Activated CD4-positive, alpha-beta T cell treated with anti-CD3 and anti-CD28 coated beads, Interleukin-2, amount 10 ng/mL, durations not matched to agents 7 days and 5 days (primary cell): ENCODE measurements around the gene SLC12A8. TPM values are rescaled to one million over a fixed set of nuclear protein-coding genes. Genes with fewer than 3 reads are reported as not detected.
A peak's percentile ranks its signal among the peaks of the same experiment; 100 is the strongest.

Source experiments
- CTCF ChIA-PET: fragments of 350-600 bp; sonication (Branson Sonifier 250); formaldehyde crosslinking; loops from one replicate; lab custom pipeline; 2021; ENCODE audit warnings: antibody characterized with exemption; lab: Charles Lee
- POLR2A ChIA-PET: fragments of 350-600 bp; sonication (Branson Sonifier 250); formaldehyde crosslinking; loops from one replicate; lab custom pipeline; 2021; ENCODE audit warnings: antibody characterized with exemption; lab: Charles Lee
- DNase-seq: peaks from one replicate; pipeline ENCODE4 v3.0.0-alpha.2; 2020
- H3K27ac Mint-ChIP-seq: one replicate; pipeline ENCODE4 v1.8.0; 2021; ENCODE audit warnings: mild to moderate bottlenecking, moderate library complexity, mixed read lengths
- H3K27me3 Mint-ChIP-seq: one replicate; pipeline ENCODE4 v1.8.0; 2021; ENCODE audit warnings: mixed read lengths
- H3K36me3 Mint-ChIP-seq: one replicate; pipeline ENCODE4 v1.8.0; 2021; ENCODE audit warnings: low read depth, mixed read lengths
- H3K4me1 Mint-ChIP-seq: one replicate; pipeline ENCODE4 v1.8.0; 2021; ENCODE audit warnings: mixed read lengths
- H3K4me3 Mint-ChIP-seq: one replicate; pipeline ENCODE4 v1.8.0; 2021; ENCODE audit warnings: mild to moderate bottlenecking, moderate library complexity, mixed read lengths
- H3K9me3 Mint-ChIP-seq: one replicate; pipeline ENCODE4 v1.8.0; 2021; ENCODE audit warnings: mixed read lengths
- total RNA-seq, 2 experiments: library from RNA; stranded (reverse); gene quantifications; one replicate each; pipeline ENCODE4 v1.2.3, GENCODE V29; 2021

SLC12A8 gene
- total RNA-seq, 2 experiments from 2014 or later: 0.10 to 0.37 TPM

- Mint-ChIP-seq H3K27ac (no peak overlapping the region), H3K9me3 (no peaks in the 10 kb centered on the region), H3K4me3 (no peak overlapping the region), H3K36me3 (no peaks in the 10 kb centered on the region), H3K27me3 (peaks cover 11% of the 10 kb centered on the region), H3K4me1 (peaks cover 5% of the 10 kb centered on the region)
- no peak for DNase-seq
- CTCF ChIA-PET: interaction anchor here (0.9 kb wide), 1 partner anchor 15 kb away, joined by 3 read pairs; no protein-coding TSS in a partner anchor
- POLR2A ChIA-PET: interaction anchor here (0.7 to 0.9 kb wide), 2 partner anchors 9 kb away, joined by 3 to 4 read pairs; no protein-coding TSS in a partner anchor
Measured at GRCh38 chr3:125078951-125079674, 133.4 kb downstream of the SLC12A8 start.

DNA sequence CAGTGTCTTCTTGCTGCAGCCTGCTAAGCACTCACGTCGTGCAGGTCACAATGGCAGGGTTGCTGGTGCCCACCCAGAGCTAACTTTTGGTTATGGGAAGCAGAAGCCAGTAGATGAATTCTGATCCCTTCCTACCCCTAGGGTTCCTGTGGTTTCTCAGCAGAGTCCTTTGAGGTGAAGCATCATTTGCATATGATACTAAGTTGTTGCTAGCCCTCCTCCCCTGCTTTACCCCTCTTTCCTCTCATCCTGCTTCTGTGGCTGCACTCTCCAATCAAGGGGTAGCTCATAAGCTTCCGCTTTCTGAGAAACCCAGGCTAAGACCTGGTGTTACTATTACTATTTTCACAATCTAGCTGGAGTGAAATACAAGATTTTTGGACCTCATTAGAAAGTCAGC is 134.7 kb downstream of the SLC12A8 start:
- no peak for DNase-seq
- POLR2A ChIA-PET: no interaction called here

DNA sequence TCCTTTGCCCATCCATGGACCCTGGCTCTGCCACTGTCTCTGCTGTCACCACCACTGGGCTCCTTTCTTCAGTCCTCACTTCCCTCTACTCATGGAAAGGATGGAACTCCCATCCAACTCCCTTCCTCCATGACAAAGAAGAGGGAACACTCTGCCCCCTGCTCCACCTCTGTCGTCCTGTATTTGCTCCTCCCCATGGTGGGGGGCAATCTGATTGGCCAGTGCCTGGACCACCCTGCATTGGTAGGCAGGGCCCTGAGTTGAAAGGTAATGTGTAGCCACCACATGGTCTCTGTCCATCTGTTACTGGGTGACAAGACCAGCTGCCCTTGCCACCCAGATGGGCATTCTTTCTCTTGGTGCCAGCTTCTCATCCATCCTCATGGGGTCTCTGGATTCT is 136.1 kb downstream of the SLC12A8 start:
- peaks cover 8% of the 10 kb centered on the region for H3K27me3 Mint-ChIP-seq
- H3K27ac Mint-ChIP-seq: peak overlapping the region; percentile 50
- CTCF ChIA-PET: interaction anchor here (1.5 kb wide), 1 partner anchor 14 kb away, joined by 4 read pairs; no protein-coding TSS in a partner anchor
- H3K36me3 Mint-ChIP-seq: no peaks in the 10 kb centered on the region
- POLR2A ChIA-PET: no interaction called here
- H3K4me1 Mint-ChIP-seq: peaks cover 5% of the 10 kb centered on the region
- no peak for DNase-seq
- H3K9me3 Mint-ChIP-seq: no peaks in the 10 kb centered on the region
- no peak overlapping the region for H3K4me3 Mint-ChIP-seq

More for the DNA sequence above, 134.7 kb downstream of the SLC12A8 start:
- Mint-ChIP-seq H3K27me3 (peaks cover 11% of the 10 kb centered on the region), H3K36me3 (no peaks in the 10 kb centered on the region), H3K9me3 (no peaks in the 10 kb centered on the region), H3K4me3 (no peak overlapping the region), H3K27ac (no peak overlapping the region), H3K4me1 (peaks cover 5% of the 10 kb centered on the region)
- CTCF ChIA-PET: no interaction called here

DNA sequence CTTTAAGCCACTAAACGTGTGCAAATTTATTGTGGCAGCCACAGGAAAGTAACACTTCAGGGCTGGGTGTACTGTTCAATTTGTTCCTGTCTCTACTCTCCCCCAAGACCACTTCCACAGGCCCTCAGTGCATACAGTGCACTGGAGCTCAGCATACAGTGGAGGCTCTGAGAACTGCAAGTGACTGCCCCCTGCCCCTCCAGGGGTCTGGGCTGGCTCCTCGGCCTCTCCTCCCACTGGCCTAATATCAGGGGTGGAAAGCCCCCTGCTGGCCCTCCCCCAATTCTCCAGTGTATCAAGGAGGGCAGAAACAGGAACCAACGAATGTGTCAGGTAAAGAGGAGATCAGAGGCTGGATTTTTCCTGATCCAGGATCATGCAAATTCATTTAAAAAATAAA is 136.8 kb downstream of the SLC12A8 start:
- CTCF ChIA-PET: interaction anchor here (0.6 to 1.5 kb wide), 2 partner anchors 13 to 48 kb away, joined by 3 to 4 read pairs; no protein-coding TSS in a partner anchor
- Mint-ChIP-seq H3K27ac (no peak overlapping the region), H3K4me3 (no peak overlapping the region), H3K36me3 (no peaks in the 10 kb centered on the region), H3K9me3 (no peaks in the 10 kb centered on the region), H3K4me1 (peaks cover 5% of the 10 kb centered on the region), H3K27me3 (peaks cover 8% of the 10 kb centered on the region)
- POLR2A ChIA-PET: no interaction called here
- no peak for DNase-seq

DNA sequence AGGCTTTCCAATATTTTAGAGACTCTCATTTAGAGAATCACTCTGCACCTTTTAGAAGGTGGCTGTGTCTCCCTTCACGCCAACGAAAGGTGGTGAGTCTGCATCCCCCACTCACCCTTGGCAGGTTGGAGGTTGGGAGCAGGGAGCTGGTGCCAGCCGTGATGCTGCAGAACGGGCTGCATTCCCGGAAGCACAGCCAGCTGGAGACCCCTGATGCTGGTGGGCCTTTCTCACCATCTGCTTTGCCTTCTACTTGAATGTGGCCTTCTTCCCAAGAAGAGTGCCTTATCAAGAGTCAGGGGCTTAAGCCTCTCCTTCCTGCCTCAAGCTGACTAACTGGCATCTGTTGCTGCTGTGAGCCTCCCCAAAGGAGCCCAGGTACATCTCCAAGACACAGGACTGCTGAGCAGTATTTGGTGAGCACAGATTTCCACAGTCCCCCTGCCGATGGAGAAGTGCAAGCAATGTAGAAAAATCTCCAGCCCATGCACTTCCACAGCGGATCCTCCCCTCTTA is 139.1 kb downstream of the SLC12A8 start:
- Mint-ChIP-seq H3K4me1 (peaks cover 14% of the 10 kb centered on the region), H3K4me3 (no peak overlapping the region), H3K27me3 (peaks cover 10% of the 10 kb centered on the region), H3K36me3 (no peaks in the 10 kb centered on the region), H3K9me3 (no peaks in the 10 kb centered on the region), H3K27ac (no peak overlapping the region)
- CTCF ChIA-PET: interaction anchor here (0.6 to 1.3 kb wide), 3 partner anchors 9 to 126 kb away, joined by 3 read pairs; no protein-coding TSS in a partner anchor
- no peak for DNase-seq
- POLR2A ChIA-PET: no interaction called here

- Mint-ChIP-seq H3K4me3 (no peak overlapping the region), H3K36me3 (no peaks in the 10 kb centered on the region), H3K9me3 (no peaks in the 10 kb centered on the region), H3K27ac (no peak overlapping the region), H3K27me3 (peaks cover 10% of the 10 kb centered on the region), H3K4me1 (peaks cover 10% of the 10 kb centered on the region)
- no peak for DNase-seq
- POLR2A ChIA-PET: no interaction called here
- CTCF ChIA-PET: interaction anchor here (0.6 to 0.7 kb wide), 2 partner anchors 10 to 126 kb away, joined by 3 read pairs; no protein-coding TSS in a partner anchor
Measured at GRCh38 chr3:125072749-125073389, 139.7 kb downstream of the SLC12A8 start.

- POLR2A ChIA-PET: no interaction called here
- Mint-ChIP-seq H3K27me3 (peaks cover 13% of the 10 kb centered on the region), H3K27ac (no peak overlapping the region), H3K9me3 (no peaks in the 10 kb centered on the region), H3K4me3 (no peak overlapping the region), H3K4me1 (peaks cover 9% of the 10 kb centered on the region), H3K36me3 (no peaks in the 10 kb centered on the region)
- CTCF ChIA-PET: interaction anchor here (0.5 kb wide), 1 partner anchor 681 kb away, joined by 4 read pairs; no protein-coding TSS in a partner anchor
- no peak for DNase-seq
Measured at GRCh38 chr3:125072301-125072700, 140.2 kb downstream of the SLC12A8 start.

GRCh38 chr3:125069968-125070745 is 142.4 kb downstream of the SLC12A8 start:
- H3K36me3 Mint-ChIP-seq: no peaks in the 10 kb centered on the region
- no peak for DNase-seq
- peak overlapping the region; percentile 33 for H3K27ac Mint-ChIP-seq
- CTCF ChIA-PET: interaction anchor here (0.6 to 1.6 kb wide), 2 partner anchors 13 to 31 kb away, joined by 3 to 6 read pairs; no protein-coding TSS in a partner anchor
- POLR2A ChIA-PET: interaction anchor here (0.6 to 0.7 kb wide), 2 partner anchors 10 to 18 kb away, joined by 3 read pairs; no protein-coding TSS in a partner anchor
- no peaks in the 10 kb centered on the region for H3K9me3 Mint-ChIP-seq
- H3K4me1 Mint-ChIP-seq: peaks cover 9% of the 10 kb centered on the region
- H3K4me3 Mint-ChIP-seq: no peak overlapping the region
- H3K27me3 Mint-ChIP-seq: peaks cover 12% of the 10 kb centered on the region

DNA sequence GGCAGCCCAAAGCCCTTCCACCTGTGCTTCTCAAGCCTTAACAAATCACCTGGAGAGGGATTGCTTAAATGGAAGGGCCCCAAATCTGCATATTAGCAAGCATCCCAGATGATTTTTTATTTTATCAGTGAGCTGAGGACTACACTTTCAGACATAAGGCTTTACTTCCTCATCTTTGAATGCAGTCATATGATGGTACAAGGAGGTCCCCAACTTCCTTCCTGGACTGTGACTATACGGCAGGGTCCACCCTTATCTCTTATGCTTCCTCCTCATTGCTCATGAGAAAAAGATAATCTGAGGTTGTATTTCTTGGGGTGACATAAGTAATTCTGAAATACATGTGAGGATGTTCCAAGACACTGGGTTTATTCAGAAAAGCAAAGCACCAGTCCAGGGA is 143.1 kb downstream of the SLC12A8 start:
- no peak overlapping the region for H3K27ac Mint-ChIP-seq
- no peaks in the 10 kb centered on the region for H3K36me3 Mint-ChIP-seq
- CTCF ChIA-PET: interaction anchor here (0.6 kb wide), 1 partner anchor 30 kb away, joined by 3 read pairs; no protein-coding TSS in a partner anchor
- POLR2A ChIA-PET: interaction anchor here (0.6 to 0.7 kb wide), 2 partner anchors 10 to 17 kb away, joined by 3 read pairs; no protein-coding TSS in a partner anchor
- H3K4me1 Mint-ChIP-seq: peaks cover 9% of the 10 kb centered on the region
- H3K27me3 Mint-ChIP-seq: peaks cover 14% of the 10 kb centered on the region
- H3K4me3 Mint-ChIP-seq: no peak overlapping the region
- no peak for DNase-seq
- no peaks in the 10 kb centered on the region for H3K9me3 Mint-ChIP-seq

DNA sequence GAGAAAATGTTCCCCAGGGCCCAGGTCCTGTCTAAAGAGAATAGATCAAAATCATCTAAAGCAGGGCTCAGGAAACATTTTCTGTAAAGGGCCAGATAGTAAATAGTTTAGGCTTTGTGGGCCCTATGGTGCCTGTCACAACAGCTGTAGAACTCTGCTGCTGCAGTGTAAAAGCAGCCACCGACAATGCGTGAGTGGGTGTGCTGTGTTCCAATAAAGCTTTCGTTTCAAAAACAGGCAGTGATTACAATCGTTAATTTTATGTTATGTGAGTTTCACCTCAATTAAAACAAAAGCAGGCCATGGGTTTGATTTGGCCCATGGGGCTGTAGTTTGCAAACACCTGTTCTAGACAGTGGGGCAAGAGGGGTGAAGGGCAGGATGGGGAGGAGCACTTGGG is 144.3 kb downstream of the SLC12A8 start:
- H3K36me3 Mint-ChIP-seq: no peaks in the 10 kb centered on the region
- no peak overlapping the region for H3K27ac Mint-ChIP-seq
- H3K27me3 Mint-ChIP-seq: peaks cover 25% of the 10 kb centered on the region
- no peaks in the 10 kb centered on the region for H3K9me3 Mint-ChIP-seq
- CTCF ChIA-PET: no interaction called here
- H3K4me3 Mint-ChIP-seq: no peak overlapping the region
- no peak for DNase-seq
- POLR2A ChIA-PET: no interaction called here
- peaks cover 9% of the 10 kb centered on the region for H3K4me1 Mint-ChIP-seq

GRCh38 chr3:125067225-125067624 is 145.3 kb downstream of the SLC12A8 start:
- peaks cover 32% of the 10 kb centered on the region for H3K27me3 Mint-ChIP-seq
- DNase-seq: no peak
- H3K9me3 Mint-ChIP-seq: no peaks in the 10 kb centered on the region
- peaks cover 9% of the 10 kb centered on the region for H3K4me1 Mint-ChIP-seq
- no peak overlapping the region for H3K27ac Mint-ChIP-seq
- H3K36me3 Mint-ChIP-seq: no peaks in the 10 kb centered on the region
- ChIA-PET CTCF (no interaction called here), POLR2A (no interaction called here)
- H3K4me3 Mint-ChIP-seq: no peak overlapping the region
